ENCODE data around the gene ANKRD52.

GRCh38 chr12:56234746-56235436 is 23.3 kb downstream of the ANKRD52 start:
- no peak for TF ChIP-seq ZNF274 (IDR thresholded peaks at IDR 0.05; ENCODE audit: low read depth, low read length)
- TF ChIP-seq YY1 (IDR thresholded peaks at IDR 0.05; ENCODE audit: insufficient read depth, insufficient read length) = no peak
- no peak for TF ChIP-seq SUZ12 (IDR thresholded peaks at IDR 0.05; ENCODE audit: extremely low read depth, insufficient read depth, insufficient read length)

All from NT2/D1 (cell line).